IMR-90 (cell line): ENCODE results near the gene BTBD2. TPM values are rescaled to one million over a fixed set of nuclear protein-coding genes. Genes with fewer than 3 reads are reported as not detected.

ENCODE experiments used
- ATAC-seq: fragments of 200-7000 bp; cut with Tn5 transposase; 2 replicates; pipeline ENCODE4 v1.9.1; 2020; ENCODE audit warnings: low read depth, mild to moderate bottlenecking, moderate library complexity
- BruUV-seq: library from RNA; stranded (reverse); fragments of 400-500 nt; replicated peaks from 2 replicates; lab custom pipeline; 2021; lab: Mats Ljungman, UMichigan
- CTCF ChIA-PET: fragments of 300-600 bp; formaldehyde crosslinking; extraction: SDS; loops from one replicate; lab custom pipeline; 2021; ENCODE audit warnings: antibody characterized with exemption; lab: Yijun Ruan, JAX
- POLR2A ChIA-PET: fragments of 300-600 bp; sonication (Branson Sonifier 250); formaldehyde crosslinking; loops from one replicate; lab custom pipeline; 2022; ENCODE audit warnings: antibody characterized with exemption; ENCODE audit not compliant: unreplicated experiment; lab: Charles Lee
- DNase-seq: peaks from one replicate; pipeline ENCODE4 v3.0.0; 2013
- H2AFZ ChIP-seq: replicated peaks from 2 replicates; pipeline ENCODE3; 2013; ENCODE audit warnings: low read length, mild to moderate bottlenecking; ENCODE audit not compliant: poor library complexity
- H2AK5ac ChIP-seq: 2 replicates; pipeline ENCODE4 v1.6.1; 2013; ENCODE audit warnings: low read depth, low read length, inconsistent platforms
- H2AK9ac ChIP-seq: replicated peaks from 2 replicates; pipeline ENCODE3; 2013; ENCODE audit warnings: mild to moderate bottlenecking, low read depth, low read length, moderate library complexity; ENCODE audit not compliant: poor library complexity
- H2BK120ac ChIP-seq: 2 replicates; pipeline ENCODE4 v1.6.1; 2013; ENCODE audit warnings: low read depth, low read length, inconsistent platforms
- H2BK15ac ChIP-seq: 3 replicates; pipeline ENCODE4 v1.6.1; 2013; ENCODE audit warnings: low read depth, low read length, inconsistent platforms
- H2BK20ac ChIP-seq: 2 replicates; pipeline ENCODE4 v1.6.1; 2013; ENCODE audit warnings: low read depth, mild to moderate bottlenecking, inconsistent platforms, low read length, moderate library complexity
- H2BK5ac ChIP-seq: 2 replicates; pipeline ENCODE4 v1.6.1; 2013; ENCODE audit warnings: mild to moderate bottlenecking, low read depth, low read length, inconsistent platforms; ENCODE audit not compliant: poor library complexity, severe bottlenecking
- H3K14ac ChIP-seq: replicated peaks from 2 replicates; pipeline ENCODE4 v1.6.1; 2013; ENCODE audit warnings: low read depth, low read length, inconsistent platforms
- H3K18ac ChIP-seq: 2 replicates; pipeline ENCODE4 v1.6.1; 2013; ENCODE audit warnings: low read depth, low read length, control low read depth
- H3K23ac ChIP-seq: 2 replicates; pipeline ENCODE4 v1.6.1; 2013; ENCODE audit warnings: low read depth, low read length, inconsistent platforms
- H3K27ac ChIP-seq: 2 replicates; pipeline ENCODE4 v1.5.1; 2013; ENCODE audit warnings: mild to moderate bottlenecking, control low read depth, low read length; ENCODE audit not compliant: insufficient read depth
- H3K27me3 ChIP-seq: 2 replicates; pipeline ENCODE4 v1.6.1; 2013; ENCODE audit warnings: low read length; ENCODE audit not compliant: control insufficient read depth, insufficient read depth
- H3K36me3 ChIP-seq: 2 replicates; pipeline ENCODE4 v1.6.1; 2013; ENCODE audit warnings: low read length, mixed read lengths; ENCODE audit not compliant: control insufficient read depth, insufficient read depth
- H3K4ac ChIP-seq: 2 replicates; pipeline ENCODE4 v1.6.1; 2013; ENCODE audit warnings: low read depth, low read length, inconsistent platforms
- H3K4me1 ChIP-seq: 2 replicates; pipeline ENCODE4 v1.6.1; 2013; ENCODE audit warnings: low read length, mixed read lengths; ENCODE audit not compliant: control insufficient read depth, insufficient read depth
- H3K4me2 ChIP-seq: 2 replicates; pipeline ENCODE4 v1.6.1; 2013; ENCODE audit warnings: low read depth, mild to moderate bottlenecking, control low read depth, low read length, moderate library complexity
- H3K4me3 ChIP-seq: 2 replicates; pipeline ENCODE4 v1.5.1; 2013; ENCODE audit warnings: low read depth, mild to moderate bottlenecking, control low read depth, low read length, moderate library complexity; ENCODE audit not compliant: insufficient read depth
- H3K56ac ChIP-seq: 2 replicates; pipeline ENCODE4 v1.6.1; 2013; ENCODE audit warnings: low read length, inconsistent platforms; ENCODE audit not compliant: insufficient read depth; ENCODE audit errors: extremely low read depth
- H3K79me1 ChIP-seq, 2 experiments: 2 replicates each; pipeline ENCODE4 v1.6.1; 2013; ENCODE audit warnings: low read length in 2 of 2, inconsistent platforms in 1 of 2, low read depth in 1 of 2
- H3K9ac ChIP-seq: 2 replicates; pipeline ENCODE4 v1.6.1; 2013; ENCODE audit warnings: low read depth, low read length, control low read depth
- H3K9me1 ChIP-seq: 2 replicates; pipeline ENCODE4 v1.6.1; 2013; ENCODE audit warnings: low read length, inconsistent platforms; ENCODE audit not compliant: insufficient read depth
- H3K9me3 ChIP-seq: 2 replicates; pipeline ENCODE4 v1.6.1; 2013; ENCODE audit warnings: low read length; ENCODE audit not compliant: control insufficient read depth, insufficient read depth
- H4K20me1 ChIP-seq: 2 replicates; pipeline ENCODE4 v1.6.1; 2013; ENCODE audit warnings: low read length, inconsistent platforms; ENCODE audit not compliant: insufficient read depth
- H4K5ac ChIP-seq: 2 replicates; pipeline ENCODE4 v1.6.1; 2013; ENCODE audit warnings: mild to moderate bottlenecking, low read depth, low read length, control low read depth
- H4K8ac ChIP-seq, 2 experiments: 2 replicates each; pipeline ENCODE4 v1.6.1; 2013; ENCODE audit warnings: low read depth in 2 of 2, low read length in 2 of 2, control low read depth in 1 of 2, inconsistent platforms in 1 of 2
- H4K91ac ChIP-seq: 2 replicates; pipeline ENCODE4 v1.6.1; 2013; ENCODE audit warnings: low read depth, low read length, inconsistent platforms; ENCODE audit not compliant: insufficient read depth
- BHLHE40 ChIP-seq: fragments of 150-350 bp; IDR thresholded peaks from 2 replicates; pipeline ENCODE4 v1.6.1; 2016; ENCODE audit warnings: mild to moderate bottlenecking, low read depth, low read length
- CTCF ChIP-seq: conservative IDR thresholded peaks from 2 replicates; pipeline ENCODE4 v1.5.1; 2012; ENCODE audit warnings: mild to moderate bottlenecking, low read depth, low read length, improper control_type of control experiment
- MAFK ChIP-seq: IDR thresholded peaks from 2 replicates; pipeline ENCODE4 v1.6.1; 2012; ENCODE audit warnings: low read depth, low read length, improper control_type of control experiment
- MAZ ChIP-seq: IDR thresholded peaks from 2 replicates; pipeline ENCODE4 v1.6.1; 2012; ENCODE audit warnings: low read depth, mild to moderate bottlenecking, low read length, improper control_type of control experiment, moderate library complexity, borderline replicate concordance
- RCOR1 ChIP-seq: IDR thresholded peaks from 2 replicates; pipeline ENCODE4 v1.6.1; 2012; ENCODE audit warnings: mild to moderate bottlenecking, low read length, improper control_type of control experiment; ENCODE audit not compliant: insufficient replicate concordance
- WGBS, 2 experiments: methylation state at CpG; one replicate each; pipeline versions ENCODE4 v1.1.5 to v1.1.7; 2013; ENCODE audit warnings: missing lambda C conversion rate in 2 of 2; ENCODE audit not compliant: insufficient read length in 1 of 2; ENCODE audit errors: extremely low coverage in 2 of 2; 5-methylcytosine and 5-hydroxymethylcytosine counted together
- dilution Hi-C: fragments of 300-500 bp; cut with HindIII; formaldehyde crosslinking; loops from one replicate; pipeline ENCODE4 v1.14.3; 2018; ENCODE audit warnings: low sequenced_read_pairs; ENCODE audit not compliant: unreplicated experiment
- in situ Hi-C: fragments of 300-500 bp; cut with MboI; formaldehyde crosslinking; loops from 3 replicates; pipeline ENCODE4 v1.14.3; 2019; ENCODE audit warnings: low sequenced_read_pairs, inconsistent platforms, mixed read lengths
- intact Hi-C: fragments of 100-400 bp; cut with micrococcal nuclease; formaldehyde crosslinking; loops from 2 replicates; pipeline ENCODE4 v1.10.0; 2022
- polyA plus RNA-seq, 3 experiments: library from polyadenylated mRNA; depleted of rRNA; stranded (reverse); fragments of >200 nt; gene quantifications; 2 replicates each; pipeline ENCODE4 v1.2.3, GENCODE V29; 2012; ENCODE audit warnings: low replicate concordance in 1 of 3
- total RNA-seq: library from RNA; depleted of rRNA; stranded (reverse); fragments of >200 nt; gene quantifications from 2 replicates; pipeline ENCODE4 v1.2.3, GENCODE V29; 2012

Gene BTBD2
- total and polyA plus RNA-seq, 2 of the 4 experiments (the other 2 are of a cell fraction) = 24.4 to 65.7 TPM

GRCh38 chr19:1955171-1956121 lies 60.1 kb downstream of the BTBD2 start:
- no peaks in the 10 kb centered on the region for H3K9me3 ChIP-seq
- peaks cover 5% of the 10 kb centered on the region; the same call in 1 of the 2 replicates for H3K9me1 ChIP-seq
- no peak overlapping the region for H3K14ac ChIP-seq
- no peak overlapping the region for H4K8ac ChIP-seq
- H2BK15ac ChIP-seq = no peak overlapping the region
- H2BK20ac ChIP-seq = no peak overlapping the region
- no peak overlapping the region for H3K27ac ChIP-seq
- no peak overlapping the region for H3K56ac ChIP-seq
- H3K18ac ChIP-seq = no peak overlapping the region
- in situ Hi-C loops = no loop called here
- no peak for ATAC-seq
- H2BK5ac ChIP-seq = no peak overlapping the region
- H2AK9ac ChIP-seq = peak overlapping the region; percentile 42
- dilution Hi-C loops = no loop called here
- no peak overlapping the region for H3K4ac ChIP-seq
- no peak for TF ChIP-seq BHLHE40
- no peak for TF ChIP-seq MAZ
- TF ChIP-seq CTCF = no peak
- no peak for TF ChIP-seq MAFK
- no peak for TF ChIP-seq RCOR1
- peaks cover 12% of the 10 kb centered on the region; the same call in 1 of the 2 replicates for H3K36me3 ChIP-seq
- 88% methylated on average over 40 of the region's 51 CpGs; no CpG with 5 or more reads in 1 of the 2 experiments for WGBS, 2 experiments
- H2AK5ac ChIP-seq = no peak overlapping the region
- no peak overlapping the region for H2BK120ac ChIP-seq
- intact Hi-C loops = no loop called here
- no peak overlapping the region for H2AFZ ChIP-seq
- H4K5ac ChIP-seq = no peak overlapping the region
- H3K4me2 ChIP-seq = no peak overlapping the region
- H3K23ac ChIP-seq = no peak overlapping the region
- no peaks in the 10 kb centered on the region for H3K4me1 ChIP-seq
- peaks cover 12 to 70% of the 10 kb centered on the region in 2 experiments; a peak in 3 of 4 replicates for H3K79me1 ChIP-seq
- no peaks in the 10 kb centered on the region for H3K27me3 ChIP-seq
- no peak overlapping the region for H3K4me3 ChIP-seq
- POLR2A ChIA-PET = no interaction called here
- BruUV-seq = no TSS peak
- DNase-seq = no peak
- H4K91ac ChIP-seq = no peak overlapping the region
- H4K20me1 ChIP-seq = peaks cover 86% of the 10 kb centered on the region
- CTCF ChIA-PET = no interaction called here
- H3K9ac ChIP-seq = no peak overlapping the region
